ENCODE data around the gene TPST1.

Gene TPST1

DNA sequence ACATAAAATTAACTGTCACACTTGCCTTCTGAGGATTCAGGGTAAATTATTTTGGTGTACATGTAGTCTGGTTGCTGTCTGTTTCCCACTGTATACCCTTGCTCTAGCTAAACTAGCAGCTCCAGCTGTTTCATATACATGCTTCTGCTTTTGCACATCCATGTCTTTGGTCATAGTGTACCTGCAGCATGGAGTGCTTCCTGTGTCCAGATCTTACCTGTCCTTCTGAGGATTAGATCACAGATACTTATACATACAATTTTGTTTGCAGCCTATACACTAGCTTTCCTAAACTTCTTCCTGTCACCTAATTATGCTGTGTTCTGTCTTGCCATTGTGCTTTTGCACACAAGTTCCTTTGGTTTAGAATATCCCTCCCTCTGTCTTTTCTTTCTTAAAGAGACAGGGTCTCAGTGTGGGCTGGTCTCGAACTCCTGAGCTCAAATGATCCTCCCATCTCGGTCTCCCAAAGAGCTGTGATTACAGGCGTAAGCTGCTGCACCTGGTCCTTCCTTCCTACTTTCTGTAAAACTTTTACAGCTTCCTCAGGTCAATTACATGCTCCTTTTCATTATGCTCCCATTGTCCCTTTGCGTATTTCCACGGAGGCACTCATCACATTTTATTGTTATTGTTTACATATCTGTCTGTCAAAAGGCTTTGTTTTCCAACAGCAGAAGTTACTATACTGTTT is 33.8 kb downstream of the TPST1 start:
- no peak for DNase-seq (ENCODE audit: low read depth in 2 of 2)

DNA sequence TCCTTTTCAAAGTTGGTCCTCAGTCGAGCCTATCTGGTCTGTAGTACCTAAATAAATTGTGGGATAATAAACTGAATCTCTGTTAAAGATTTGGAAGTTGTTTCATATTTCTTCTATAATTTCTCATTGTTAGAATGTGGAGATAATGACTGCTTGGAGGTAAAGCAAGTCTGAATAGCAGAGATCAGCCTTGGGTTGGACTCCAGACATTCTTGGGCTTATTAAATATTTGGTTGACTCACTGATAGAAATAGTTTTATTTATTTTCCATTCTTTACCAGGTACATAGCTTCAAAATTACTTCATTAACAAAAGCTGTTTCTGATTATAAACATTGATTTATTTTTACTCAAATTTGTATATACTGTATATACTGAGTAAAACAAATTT is 34.3 kb downstream of the TPST1 start:
- DNase-seq (ENCODE audit: low read depth in 2 of 2), result no peak

DNA sequence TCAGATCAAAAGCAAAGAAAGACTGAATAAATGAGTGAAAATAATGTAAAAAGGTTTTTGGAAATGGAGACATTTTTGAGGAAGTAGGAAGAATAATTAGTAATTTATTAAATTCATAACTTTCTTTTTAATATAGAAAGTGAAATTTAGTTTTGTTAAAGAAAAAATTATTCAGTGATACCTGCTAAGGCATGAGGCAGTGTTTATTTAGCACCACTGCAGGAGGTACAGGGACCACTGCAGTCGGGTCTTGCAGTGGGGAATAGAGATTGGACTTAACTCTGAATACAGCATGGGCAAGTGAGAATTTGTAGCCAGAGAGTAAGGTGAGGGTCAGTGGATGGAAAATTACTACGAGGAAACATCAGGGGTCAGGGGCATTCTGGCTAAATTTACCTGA is 39.9 kb downstream of the TPST1 start:
- no peak for DNase-seq (ENCODE audit: low read depth in 2 of 2)

DNA sequence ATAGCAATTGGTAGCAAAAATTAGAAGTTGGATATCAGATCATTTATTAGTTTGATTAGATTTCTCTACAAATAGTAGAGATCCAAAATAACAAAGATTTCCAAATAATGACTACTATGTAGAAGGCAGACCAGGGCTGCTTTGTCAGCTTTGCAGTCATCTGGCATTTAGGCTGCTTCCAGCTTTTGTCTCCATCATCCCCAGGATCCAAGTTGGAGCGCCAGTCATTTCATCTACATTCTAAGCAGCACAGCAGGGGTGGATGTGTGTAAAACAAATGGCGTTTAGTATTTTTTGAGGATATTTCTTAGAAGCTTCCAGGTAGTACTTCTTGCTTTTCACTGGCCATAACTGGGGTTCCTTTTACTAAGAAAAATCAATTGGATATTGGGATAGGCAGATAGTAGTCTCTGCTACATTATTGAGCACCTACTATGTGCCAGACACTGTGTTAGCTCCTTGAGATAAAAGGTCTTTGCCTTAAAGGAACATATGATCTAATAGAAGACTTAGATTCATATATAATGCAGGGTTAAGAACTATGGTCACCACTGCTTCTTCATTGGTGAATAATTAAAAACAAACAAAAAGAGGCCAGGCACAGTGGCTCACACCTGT is 41.5 kb downstream of the TPST1 start:
- DNase-seq (ENCODE audit: low read depth in 2 of 2), result no peak

DNA sequence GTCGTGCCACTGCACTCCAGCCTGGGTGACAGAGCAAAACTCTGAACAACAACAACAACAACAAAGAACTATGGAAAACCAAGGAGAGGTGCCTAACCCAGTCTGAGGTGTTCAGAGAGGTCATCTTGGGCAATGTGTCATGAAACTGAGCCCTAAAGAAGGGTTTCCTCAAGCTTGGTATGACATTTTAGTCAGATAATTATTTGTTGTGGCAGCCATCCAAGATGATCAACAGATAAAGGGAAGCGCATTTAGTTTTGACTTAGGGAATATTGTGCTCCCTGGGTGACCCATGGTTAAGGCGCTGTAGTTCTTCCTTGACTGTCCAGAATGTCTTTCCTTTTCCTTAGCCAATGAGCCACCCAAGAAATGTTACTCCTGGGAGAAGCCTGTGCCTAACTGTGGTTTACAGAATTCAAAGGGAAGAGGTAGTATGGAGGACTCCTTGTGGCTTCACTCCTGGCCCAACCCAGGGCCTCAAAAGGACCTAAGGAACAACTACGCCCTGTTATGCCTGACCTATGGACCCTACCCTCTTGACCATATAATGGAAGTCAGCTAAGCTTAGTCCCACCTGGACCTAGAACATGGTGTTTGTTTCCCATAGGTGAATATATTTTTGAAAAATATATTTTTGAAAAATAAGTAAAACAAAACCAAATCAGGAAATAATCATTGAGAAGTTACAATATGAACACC is 42.4 kb downstream of the TPST1 start:
- no peak for DNase-seq (ENCODE audit: low read depth in 2 of 2)

DNA sequence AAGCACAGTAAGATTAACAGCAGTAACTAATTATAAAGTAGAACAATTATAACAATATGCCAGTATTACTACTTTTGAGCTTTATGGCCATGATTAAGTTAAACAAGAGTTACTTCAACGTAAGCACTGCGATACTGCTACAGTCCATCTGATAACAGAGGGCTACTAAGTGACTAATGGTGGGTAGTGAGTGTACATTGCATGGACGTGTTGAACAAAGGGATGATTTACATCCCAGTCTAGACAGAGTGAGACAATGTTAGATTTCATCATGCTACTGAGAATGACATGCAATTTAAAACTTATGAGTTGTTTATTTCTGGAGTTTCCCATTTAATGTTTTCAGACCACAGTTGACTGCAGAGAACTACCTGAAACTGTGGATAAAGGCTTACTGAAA is 45.6 kb downstream of the TPST1 start:
- DNase-seq (ENCODE audit: low read depth in 2 of 2), result no peak

DNA sequence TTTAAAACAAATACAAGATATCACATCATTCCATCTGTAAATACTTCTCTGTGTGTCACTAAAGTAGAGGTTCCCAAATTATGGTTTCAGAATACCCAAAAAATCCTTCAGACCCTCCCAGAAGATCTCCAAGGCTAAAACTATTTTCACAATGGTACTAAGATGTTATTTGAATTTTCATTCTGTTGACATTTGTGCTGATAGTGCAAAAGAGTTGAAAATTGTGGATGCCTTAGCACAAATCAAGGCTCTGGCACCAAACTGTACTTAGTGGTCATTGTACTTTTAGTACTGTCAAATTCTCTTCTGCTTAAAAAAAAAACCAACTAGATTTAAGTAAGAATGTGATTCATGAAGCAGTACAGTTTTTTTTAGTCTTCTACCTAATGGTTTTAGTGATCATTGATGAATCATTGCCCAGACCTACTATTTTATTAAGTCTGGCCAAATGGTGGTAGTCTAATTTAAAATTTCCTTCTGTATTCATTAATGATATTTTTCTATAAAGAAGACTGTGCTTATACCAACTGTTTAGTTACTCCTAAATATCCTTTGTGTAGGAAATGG is 50.5 kb downstream of the TPST1 start:
- no peak for DNase-seq (ENCODE audit: low read depth in 2 of 2)

DNA sequence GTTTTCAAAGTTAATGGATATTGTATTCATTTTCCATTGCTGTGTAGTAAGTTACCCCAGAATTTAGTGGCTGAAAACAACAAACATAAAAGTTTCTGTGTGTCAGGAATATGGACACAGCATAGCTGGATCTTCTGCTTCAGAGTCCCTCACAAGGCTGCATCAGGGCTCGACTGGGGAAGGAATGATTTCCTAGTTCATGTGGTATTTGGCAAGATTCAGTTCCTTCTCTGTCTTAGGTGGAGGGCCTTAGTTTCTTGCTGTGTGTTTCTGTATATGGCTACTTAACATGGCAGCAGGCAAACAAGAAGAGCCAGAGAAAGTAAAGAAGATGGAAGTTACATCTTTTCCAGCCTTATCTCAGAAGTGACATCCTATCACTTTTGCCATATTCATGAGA is 51.1 kb downstream of the TPST1 start:
- no peak for DNase-seq (ENCODE audit: low read depth in 2 of 2)

DNA sequence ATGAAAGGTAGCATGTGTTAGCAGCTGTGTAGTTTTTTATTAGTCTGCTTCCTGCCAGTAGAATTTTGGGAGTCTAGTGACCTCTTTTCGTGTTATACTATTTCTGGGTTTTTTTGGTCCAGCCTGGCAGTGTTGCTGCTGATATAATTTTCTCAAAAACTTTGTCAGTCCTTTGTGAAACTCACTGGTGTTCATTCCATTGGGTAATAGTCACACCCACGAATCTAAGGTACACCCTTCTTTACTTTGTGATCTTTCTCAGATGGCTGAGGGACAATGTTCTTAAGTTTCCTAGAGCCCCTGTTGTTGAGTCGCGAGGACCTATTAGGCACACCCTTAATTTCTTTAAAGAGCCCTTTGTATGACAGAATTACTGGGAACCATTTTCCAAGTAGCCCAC is 52.3 kb downstream of the TPST1 start:
- no peak for DNase-seq (ENCODE audit: low read depth in 2 of 2)

DNA sequence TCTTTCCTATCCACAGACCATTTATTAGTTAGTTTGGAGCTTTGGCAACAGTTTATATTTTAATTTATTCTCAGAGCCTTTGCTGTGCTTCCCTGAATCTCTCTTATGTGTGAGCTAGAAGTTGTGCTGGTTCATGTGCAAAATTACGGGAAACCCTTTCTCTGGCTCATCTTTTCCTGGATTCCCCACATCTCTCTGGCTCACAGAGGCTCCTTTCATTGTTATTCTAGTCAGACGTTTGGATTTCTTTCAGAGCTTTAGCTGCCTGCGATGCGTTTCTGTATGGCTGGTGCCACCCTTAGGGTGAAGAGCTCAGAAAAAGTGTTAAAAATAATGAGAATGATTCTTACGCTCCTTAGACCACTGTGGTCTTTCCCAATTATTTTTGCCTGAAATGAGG is 53.3 kb downstream of the TPST1 start:
- no peak for DNase-seq (ENCODE audit: low read depth in 2 of 2)

DNA sequence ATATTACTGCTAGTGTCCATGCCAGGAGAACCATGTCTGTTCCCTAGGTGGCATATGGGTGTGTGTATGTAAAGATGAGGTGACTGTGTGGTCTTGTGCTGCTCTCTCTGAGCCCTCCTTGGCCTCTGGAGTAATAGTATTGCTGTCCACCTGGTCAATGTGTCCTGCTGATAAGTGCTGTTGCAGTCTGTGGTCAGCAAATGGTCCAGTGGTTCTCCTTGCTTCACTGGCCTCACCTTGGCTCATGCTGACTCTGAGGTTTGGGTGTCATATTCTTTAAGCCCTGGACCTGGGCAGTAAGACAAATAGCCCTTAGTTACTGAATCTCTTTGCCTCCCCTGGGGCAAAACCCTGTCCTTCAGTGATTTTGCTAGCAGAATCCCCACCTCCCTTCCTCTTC is 56.8 kb downstream of the TPST1 start:
- DNase-seq (ENCODE audit: low read depth in 2 of 2), result no peak

DNA sequence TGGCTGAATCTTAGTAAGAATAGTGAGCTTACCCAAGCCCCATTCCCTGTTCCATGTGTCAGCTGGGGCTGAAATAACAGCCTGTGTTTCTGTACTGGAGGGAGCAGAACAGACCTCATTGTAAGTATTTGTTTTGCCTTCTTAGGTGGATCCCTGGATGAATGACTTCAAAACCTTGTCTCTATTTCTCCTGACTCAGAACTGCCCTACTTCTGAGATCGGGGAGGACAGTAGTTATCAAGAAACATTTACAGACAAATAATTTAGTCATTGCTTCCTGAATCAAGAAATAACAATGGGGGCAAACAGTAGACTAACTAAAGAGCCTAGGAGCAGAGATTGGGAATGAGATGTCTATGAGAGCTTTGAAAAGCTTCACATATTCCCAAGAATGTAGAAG is 58.8 kb downstream of the TPST1 start:
- no peak for DNase-seq (ENCODE audit: low read depth in 2 of 2)

DNA sequence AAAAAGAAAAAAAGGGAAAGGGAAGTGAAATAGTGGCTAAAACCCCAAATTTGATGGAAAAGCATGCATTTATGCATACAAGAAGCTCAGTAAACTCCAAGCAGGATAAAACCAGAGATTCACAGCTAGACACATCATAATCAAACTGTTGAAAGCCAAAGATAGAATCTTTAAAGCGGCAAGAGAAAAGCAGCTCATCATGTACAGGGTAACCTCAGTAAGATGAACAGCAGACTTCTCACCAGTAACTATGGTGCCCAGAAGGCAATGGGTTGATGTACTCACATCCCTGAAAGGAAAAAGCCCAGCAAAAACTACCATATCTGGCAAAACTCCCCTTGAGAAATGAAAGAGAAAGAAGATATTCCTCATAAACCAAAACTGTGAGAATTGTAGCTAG is 60.4 kb downstream of the TPST1 start:
- no peak for DNase-seq (ENCODE audit: low read depth in 2 of 2)

DNA sequence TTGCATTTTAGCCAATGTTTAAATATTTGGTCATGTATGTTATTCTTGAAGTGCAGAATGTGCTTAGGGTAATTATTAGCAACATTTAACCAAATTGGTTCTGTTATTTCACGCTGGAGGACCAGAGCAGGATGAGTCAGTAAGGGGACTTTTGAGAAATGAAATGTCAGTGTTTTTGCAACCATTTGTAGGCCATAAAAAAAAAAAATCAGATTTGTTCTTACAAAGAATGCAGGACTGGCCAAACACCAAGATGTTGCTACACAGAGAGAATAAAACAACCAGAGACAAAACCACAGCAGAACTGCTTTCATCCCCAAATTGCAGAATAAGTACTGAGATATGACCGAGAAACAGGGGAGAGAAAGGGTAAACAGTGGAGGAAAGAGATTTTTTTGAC is 62.1 kb downstream of the TPST1 start:
- DNase-seq (ENCODE audit: low read depth in 2 of 2), result no peak

DNA sequence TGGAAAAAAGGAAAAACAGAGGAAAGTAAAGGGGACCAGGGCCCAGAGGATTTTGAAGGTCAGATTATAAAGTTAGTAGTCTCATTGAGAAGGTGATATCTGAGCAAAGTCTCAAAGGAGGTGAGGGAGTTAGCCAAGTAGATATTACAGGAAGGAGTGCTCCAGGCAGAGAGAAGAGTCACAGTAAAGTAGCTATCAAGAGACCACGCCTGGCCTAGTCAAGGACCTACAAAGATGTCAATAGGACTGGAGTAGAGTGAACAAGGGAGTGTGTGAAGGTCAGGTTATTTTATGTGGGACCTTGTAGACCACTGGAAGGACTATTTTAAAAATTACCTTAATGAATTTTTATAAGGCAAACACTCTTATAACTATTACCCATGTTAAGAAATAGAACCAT is 64.8 kb downstream of the TPST1 start:
- DNase-seq (ENCODE audit: low read depth in 2 of 2), result no peak

DNA sequence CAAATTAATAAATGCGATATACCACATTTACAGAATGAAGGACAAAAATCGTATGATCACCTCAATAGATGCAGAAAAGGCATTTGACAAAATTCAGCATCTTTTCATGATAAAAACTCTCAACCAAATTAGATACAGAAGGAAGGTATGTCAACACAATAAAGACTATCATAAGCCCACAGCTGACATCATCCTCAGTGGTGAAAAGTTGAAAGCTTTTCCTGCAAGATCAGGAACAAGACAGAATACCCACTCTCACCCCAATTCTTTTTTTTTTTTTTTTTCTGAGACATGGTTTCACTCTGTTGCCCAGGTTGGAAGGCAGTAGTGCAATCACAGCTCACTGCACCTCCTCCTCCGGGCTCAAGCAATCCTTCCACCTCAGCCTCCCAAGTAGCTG is 67.2 kb downstream of the TPST1 start:
- DNase-seq (ENCODE audit: low read depth in 2 of 2), result no peak

DNA sequence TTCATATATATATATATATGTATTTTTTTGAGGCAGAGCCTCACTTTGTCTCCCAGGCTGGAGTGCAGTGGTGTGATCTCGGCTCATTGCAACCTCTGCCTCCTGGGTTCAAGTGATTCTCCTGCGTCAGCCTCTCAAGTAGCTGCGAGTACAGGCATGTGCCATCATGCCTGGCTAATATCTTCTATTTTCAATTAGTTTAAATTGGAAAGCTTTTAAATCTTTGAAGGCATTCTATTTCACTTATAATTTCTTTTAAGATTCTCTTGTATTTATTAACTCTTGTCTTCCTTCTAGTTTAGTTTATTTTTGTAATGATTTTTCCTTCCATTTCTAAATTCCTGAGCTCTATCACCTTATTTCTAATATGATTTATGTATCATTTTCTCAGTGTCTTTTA is 71.2 kb downstream of the TPST1 start:
- DNase-seq (ENCODE audit: low read depth in 2 of 2), result no peak

DNA sequence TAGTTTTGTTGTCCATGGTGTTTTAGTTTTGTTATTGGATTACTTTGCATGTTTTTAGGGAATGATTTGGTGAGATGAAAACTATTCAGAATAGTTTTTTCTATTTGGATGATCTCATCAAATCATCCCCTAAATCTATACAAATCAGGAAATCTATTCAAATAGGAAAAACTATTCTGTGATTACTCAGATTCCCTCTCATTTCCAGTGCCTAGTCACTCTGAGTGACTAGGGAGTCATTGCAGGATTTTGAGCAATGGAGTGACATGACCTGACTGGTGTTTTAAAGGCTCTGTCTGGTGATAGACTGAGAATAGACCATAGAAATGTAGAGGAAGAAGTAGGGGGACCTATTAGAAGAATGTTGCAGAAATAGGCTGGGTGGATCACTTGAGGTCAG is 72.4 kb downstream of the TPST1 start:
- DNase-seq (ENCODE audit: low read depth in 2 of 2), result no peak

DNA sequence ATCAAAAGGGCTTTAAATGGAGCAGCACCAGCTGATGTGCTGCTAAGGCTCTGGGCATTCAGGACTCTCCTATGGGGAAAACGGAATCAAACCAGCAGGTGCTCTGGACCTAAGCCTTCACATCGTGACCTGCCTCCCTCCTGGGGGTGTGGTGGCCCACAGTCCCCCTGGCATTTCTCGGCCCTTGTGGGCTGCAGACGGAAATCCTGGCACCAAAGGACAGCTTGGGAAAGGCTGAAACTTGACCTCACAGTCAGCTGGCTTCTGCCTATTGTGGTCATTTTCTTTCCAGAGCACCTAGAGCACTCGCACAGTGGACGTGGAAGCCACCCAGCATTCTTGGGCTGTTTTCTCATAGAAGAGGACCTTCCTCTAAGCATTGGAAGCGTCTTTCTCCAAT is 74.8 kb downstream of the TPST1 start:
- no peak for DNase-seq (ENCODE audit: low read depth in 2 of 2)

DNA sequence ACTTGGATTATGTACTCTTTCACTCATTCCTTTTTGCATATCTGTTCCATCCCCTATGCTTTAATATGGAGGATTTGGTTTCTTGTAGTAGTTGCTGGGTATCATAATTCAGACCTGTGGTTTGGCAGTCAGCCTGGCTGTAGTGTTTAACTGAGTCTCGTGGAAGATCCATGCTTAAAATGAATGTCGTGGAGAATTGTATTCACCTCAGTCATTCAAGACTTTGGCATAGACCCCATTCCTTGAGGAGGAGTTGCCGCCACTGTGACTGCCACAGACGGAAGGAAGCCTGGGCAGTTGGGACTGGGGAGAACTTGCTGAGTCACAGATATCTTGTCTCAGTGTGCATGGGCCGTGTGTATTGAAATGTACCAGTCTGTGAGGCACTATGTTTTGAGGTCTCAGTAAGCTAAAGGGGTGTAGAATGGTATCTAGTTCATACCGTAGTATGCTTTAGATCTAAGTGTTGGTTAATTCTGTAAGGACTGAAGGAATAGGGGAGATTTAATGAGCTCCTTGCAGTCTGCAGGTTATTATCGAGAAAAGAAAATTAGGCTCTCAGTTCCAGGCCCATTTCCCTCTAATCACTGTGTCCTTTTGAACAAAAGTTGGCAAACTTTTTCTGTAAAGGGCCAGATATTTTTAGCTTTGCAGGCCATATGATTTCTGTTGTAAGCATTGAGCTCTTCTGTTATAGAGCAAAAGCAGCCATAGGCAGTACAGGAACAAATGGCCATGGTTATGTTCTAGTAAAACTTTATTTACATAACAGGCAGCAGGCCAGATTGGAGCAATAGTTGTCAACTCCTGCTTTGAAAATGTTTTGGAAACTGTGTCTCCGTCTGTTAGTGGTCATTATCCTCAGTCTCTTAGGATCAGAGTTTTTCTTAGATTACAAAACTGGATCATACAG is 76.8 kb downstream of the TPST1 start:
- DNase-seq (ENCODE audit: low read depth in 2 of 2), result no peak

DNA sequence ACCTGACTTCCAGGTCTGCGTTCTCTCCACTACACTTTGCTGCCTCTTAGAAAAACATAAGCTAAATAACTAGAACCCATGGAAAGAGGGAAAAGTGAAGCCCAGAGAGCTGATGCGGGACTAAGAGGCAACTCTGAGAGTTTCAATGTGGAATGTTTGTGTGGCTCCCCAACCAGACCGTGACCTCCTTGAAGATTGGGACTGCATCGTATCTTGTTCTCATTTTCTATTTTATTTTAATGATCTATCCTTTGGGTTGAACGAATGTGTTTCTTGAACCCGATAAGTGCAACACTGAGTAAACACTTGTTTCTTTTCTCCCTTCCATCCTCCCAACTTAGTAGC is 77.4 kb downstream of the TPST1 start:
- DNase-seq (ENCODE audit: low read depth in 2 of 2), result no peak
